GDM1 (cell line): ENCODE results near the gene MPV17L2.
A peak's percentile ranks its signal among the peaks of the same experiment; 100 is the strongest.

ENCODE experiments used
- DNase-seq: peaks from one replicate; lab custom pipeline; 2025; lab: John Stamatoyannopoulos, UW

Gene MPV17L2

DNA sequence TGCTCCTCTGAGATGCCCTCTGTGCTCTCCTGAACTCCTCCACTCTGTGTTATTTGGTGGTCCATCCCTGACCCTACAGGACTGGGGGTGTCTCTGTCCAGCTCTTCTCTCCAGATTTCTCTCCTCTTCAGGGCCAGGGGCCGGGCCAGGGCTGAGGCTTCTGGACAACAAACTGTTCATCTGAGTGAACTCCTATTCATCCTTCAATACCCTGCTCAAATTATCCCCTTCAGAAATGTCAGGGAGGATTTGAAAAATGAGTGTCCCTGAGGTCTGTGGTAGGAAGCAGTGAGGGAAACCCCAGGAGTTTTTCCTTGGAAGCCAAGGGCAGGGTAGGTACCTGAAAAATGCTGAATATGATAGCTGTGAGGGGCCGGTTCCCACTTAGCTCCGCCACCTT is 25.6 kb downstream of the MPV17L2 start:
- no peak for DNase-seq

DNA sequence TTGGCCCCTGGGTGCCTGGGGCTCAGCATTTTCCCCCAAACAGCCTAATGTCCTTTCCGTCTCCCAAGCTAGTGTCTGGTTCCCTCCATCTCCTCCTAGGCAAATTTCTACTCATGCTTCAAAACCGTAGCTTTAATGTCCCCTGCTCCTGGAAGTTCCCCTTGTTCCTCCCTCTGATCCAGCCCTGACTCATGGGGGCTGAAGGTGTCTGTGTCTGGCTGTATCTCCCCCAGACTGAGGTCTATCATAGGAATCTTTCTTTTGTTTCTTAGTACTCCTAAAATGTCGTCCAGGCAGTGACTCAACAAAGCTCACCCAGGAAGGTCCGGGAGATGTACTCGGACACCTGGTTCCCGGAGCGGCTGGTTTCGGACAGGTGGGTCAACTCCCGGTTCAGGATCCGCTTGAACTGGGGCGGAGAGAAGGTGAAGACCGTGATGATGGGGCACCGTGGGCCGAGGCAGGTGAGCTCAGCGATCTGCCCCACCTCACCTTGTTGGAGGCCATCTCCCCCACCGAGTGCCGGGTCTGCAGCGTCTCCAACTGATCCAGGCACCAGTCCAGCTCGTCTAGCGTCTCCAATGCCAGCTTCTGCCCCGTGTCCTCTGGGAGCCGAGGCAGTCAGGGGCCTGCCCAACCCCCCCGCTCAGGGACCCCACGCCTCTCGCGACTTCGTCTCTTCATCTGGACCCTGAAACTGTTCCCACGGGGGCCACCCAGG is 27.1 kb downstream of the MPV17L2 start:
- no peak for DNase-seq

DNA sequence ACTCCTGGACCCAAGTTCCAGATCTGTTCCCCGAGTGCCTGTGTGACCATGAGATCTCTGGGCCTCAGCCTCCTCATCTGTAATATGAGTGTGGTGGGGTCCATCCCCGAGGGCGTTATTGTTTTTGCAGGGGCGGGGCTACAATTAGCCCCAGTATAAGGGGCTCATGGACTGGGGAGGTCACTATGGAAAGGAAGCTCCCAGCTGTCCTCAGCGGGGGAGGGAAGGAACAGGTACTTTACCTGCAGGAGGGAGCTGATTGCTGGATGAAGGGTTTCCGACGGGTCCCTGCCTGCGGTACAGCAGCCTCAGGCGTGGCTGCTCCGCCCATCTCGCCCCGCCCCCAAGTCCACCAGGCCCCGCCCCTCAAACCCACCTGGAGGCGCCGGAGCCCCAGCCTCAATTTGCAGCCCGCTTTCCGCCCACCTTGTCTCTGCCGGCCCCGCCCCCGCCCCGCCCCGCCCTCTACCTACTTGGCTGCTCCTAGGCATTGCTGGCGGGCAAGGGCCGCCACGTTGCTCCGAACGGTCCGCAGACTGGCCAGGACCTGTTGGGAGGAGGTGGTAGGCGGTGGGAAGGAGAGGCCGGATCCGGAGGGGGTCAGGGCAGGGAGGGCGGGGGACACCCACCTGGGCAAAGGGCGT is 27.7 kb downstream of the MPV17L2 start:
- DNase-seq = no peak

DNA sequence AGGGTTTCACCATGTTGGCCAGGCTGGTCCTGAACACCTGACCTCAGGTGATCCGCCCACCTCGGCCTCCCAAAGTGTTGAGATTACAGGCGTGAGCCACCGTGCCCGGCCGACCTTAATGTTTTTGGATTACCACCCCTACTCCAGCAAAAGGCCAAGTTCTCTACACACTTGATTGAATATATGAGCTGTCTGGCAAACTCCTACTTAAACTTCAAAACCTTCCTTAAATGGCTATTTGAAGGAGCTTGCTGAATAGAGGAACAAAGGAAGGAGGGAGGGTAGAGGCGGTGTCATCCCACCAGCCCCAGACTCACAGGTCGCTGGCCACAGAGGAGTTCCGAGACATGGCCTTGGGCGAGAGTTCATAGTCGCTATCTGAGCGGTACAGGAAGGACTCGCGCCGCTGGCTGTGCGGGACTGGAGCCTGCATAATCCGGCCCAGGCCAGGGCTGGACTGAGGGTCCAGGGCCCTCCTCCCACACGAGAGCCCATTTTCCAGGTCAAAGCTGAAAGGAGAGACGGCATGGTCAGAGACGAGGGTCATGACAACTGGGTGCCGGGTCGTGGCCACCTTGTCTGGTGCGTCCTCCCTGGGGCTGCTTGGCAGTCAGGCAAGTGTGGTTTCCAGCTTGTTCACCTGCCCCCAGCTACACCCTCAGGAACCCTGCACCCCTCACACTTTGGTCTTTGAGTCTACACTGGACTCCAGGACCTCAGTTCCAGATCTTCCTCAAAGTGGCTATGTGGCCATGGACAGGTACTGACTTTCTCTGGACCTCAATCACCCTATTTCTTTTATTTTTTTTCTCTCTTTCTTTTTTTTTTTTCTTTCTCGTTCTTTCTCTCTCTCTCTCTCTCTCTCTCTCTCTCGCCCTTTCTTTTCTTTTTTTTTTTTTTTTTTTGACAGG is 29.1 kb downstream of the MPV17L2 start:
- DNase-seq = no peak

DNA sequence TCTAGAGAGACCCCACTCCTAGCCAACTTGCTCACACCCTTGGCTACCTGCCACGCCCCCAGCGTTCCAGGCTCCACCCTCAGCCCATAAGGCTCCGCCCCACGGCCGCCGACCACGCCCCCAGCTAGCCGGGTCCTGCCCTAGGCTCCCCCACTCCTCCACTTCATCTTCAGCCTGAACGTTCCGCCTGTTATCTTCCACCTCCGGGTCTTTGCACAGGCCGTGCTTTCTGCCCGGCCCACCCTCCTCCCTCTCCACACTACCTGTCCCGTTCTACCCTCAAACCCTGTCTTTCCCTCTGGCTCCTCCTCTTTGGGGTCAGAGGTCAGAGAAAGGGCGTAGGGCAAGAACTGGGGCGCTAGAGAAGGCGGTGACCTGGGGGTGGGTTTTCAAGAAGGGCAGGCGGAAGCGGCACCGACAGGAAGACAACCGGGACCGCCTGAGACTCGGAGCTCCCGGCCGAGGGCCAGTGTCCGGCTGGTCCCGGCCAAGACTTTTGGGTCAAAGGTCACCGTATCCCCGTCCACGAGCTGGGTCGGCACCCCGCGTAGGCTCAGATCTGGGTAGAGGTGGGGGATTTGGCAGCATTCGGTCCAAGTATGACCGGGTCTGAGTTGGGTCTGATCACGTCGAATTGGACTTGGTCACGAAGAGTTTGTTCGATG is 31.0 kb downstream of the MPV17L2 start:
- DNase-seq = peak; percentile 13

DNA sequence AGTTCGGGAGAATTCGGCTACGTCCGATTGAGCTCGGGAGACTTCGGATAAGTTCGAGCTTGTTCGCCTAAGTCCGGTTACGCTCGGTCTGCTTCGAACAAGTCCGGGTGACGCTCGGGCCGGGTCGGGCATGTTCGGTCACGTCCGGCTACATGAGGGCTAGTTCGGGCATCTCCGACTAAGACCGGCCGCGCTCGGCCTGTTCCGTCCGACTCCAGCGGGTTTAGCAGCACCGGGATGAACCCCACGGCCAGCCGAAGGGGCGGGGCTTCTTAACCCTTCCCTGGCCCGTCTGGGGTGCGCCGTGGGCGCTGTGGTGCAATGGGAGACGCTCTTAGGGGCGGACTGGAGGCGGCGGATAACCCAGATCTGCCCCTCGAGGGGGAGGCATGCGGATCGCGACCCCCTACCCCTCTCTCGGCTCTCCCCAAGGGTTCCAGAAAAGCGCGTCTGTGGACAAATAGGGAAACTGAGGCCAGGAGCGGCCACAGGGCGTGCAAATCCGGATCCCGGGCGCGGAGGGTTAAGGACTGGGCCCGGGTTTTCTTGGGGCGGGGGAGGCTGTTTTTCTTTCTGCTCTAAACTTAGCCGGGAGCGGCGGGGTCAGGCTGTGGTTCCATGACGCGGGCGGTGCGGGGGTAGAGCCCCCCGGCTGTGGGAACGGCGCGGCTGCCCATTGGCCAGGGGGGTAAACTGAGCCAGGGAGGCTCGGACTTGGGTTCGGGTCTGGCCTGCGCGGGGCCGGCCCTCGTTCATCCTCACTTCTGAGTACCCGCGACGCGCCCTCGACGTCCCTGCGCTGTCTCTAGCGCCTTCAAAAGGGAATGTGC is 31.7 kb downstream of the MPV17L2 start:
- DNase-seq = peak; percentile 95

GRCh38 chr19:18225355-18225701 is 32.3 kb downstream of the MPV17L2 start:
- no peak for DNase-seq

DNA sequence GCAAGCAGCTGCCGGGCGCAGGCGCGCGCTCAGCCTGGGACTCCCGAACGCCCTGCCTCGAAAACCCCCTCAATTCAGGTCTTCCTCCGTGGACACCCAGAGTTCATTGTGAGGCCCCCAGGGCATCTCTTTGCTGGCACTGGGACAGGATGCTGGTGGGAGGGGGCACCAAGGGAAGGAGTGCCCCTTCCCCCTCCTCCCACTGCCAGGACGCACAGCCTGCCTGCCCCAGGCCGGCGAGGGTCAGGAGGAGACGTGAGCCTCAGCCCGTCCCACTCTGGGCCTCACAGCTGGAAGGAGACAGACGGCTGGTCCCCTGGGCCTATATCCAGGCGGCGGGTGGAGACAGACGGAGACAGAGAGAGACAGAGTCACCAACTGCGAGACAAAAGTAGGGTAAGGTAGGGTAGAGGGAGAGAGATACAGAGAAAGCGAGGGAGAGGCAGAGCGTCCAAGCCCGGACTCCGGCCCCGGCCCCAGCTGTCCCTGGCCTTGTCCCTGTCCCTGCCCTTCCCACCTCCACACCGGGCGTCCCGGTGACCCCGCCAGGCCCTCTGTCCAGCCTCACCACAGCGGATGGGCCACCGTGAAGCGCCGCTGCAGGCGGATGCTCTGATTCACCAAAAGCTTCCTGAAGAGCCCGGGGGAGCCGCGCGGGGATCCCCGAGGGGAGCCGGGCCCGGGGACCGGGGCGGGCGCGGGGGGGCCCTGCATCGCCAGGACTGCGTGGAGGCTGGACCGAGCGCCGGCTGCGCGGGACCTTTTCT is 32.9 kb downstream of the MPV17L2 start, which contains the start of gene PDE4C:
TSS of gene PDE4C (minus strand) at position 737 of the 767 bp plus-strand sequence. CDS start at position 714, 23 bp downstream.
- no peak for DNase-seq

GRCh38 chr19:18226956-18227780 is 34.1 kb downstream of the MPV17L2 start:
- DNase-seq = no peak

GRCh38 chr19:18227781-18228271 is 34.8 kb downstream of the MPV17L2 start:
- no peak for DNase-seq

DNA sequence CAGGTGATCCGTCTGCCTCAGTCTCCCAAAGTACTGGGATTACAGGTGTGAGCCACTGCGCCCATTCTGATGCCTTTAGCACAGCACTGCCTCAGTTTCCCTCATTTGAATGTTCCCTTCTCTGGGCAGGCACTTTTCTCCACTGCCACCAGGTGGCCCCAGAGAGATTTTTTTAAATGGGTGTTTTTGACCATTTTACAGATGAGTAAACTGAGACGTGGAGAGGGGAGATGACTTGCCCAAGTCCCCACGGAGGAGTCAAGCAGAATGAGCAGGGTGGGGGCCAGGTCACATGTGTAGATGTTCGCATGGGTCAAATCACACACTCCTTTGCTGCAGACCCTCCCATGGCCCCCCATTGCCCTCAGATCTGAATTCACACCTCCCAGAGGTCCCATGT is 36.5 kb downstream of the MPV17L2 start:
- DNase-seq = no peak

GRCh38 chr19:18229915-18230314 is 36.9 kb downstream of the MPV17L2 start:
- DNase-seq = no peak

DNA sequence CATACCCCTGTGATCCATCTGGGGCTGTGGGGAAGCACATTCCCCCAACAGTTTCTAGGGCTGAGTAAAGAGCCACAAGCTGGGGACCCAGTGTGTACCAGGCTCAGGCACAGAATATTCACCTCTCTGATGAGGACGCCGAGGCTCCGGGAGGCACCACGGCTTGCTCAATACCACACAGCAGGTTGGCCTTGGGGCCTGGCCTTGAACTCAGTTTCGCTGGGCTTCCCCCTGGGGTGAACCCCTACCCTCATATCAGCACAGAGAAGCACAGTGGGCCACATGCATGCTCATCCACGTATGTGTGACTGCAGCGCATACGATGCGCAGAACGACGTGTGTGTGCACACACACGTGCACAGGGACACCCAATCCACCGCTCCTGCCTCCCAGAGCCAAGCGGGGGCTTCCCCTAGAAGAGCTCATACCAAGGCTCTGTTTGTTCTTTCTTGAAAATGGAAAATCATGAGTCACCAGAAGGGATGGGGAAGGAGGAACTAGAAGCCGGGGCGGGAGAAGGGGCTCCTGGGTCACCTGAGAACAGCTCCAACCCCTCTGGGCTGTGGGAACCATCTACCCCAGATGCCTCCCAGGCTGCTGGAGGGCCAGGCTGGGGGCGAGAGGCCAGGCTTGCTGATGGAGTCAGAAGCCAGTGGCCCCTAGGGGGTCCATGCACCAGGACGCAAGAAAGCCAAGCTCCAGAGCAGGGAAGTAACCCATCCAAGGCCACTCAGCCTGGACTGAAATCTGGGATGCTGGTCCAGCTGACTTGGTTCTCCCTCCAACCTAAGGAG is 38.1 kb downstream of the MPV17L2 start:
- DNase-seq = no peak

DNA sequence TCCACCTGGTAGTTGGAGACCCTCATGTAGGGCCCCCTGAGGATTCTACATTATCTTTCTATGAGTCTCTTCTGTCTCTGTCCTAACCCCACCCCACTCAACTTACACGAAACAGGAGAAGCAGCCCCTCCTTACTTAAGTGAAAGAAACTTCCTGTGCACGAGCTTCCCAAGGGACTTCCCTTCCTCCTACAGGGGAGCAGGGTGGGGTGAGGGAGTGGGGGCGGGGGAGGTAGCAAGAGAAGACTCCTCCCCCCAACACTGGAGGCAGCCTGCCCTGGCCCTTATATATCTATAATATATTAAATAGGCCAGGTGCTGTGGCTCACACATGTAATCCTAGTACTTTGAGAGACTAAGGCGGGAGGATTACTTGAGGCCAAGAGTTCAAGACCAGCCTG is 38.8 kb downstream of the MPV17L2 start:
- no peak for DNase-seq

GRCh38 chr19:18232540-18233223 is 39.7 kb downstream of the MPV17L2 start:
- DNase-seq = no peak

- peak; percentile 32 for DNase-seq
These were observed 40.3 kb downstream of the MPV17L2 start for GRCh38 chr19:18233224-18233825.

DNA sequence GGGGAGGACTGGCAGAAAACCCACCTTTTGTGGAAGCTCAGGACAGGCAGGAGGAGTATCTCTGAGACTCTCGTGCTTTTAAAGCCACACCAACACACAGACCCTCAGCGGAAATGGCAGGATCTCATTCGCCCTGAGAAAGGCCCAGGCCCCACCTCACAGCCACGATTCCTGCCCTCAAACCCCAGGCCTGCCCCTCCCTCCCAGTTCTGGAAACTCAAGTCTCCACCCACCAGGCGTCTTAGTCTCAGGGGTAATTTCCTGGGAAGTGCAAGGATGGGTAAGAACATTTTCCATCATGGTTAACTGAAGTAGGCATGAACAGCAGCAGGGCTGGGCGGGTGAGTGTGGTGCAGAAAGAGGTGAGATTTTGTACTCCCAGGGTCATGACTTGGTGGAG is 41.2 kb downstream of the MPV17L2 start:
- no peak for DNase-seq

DNA sequence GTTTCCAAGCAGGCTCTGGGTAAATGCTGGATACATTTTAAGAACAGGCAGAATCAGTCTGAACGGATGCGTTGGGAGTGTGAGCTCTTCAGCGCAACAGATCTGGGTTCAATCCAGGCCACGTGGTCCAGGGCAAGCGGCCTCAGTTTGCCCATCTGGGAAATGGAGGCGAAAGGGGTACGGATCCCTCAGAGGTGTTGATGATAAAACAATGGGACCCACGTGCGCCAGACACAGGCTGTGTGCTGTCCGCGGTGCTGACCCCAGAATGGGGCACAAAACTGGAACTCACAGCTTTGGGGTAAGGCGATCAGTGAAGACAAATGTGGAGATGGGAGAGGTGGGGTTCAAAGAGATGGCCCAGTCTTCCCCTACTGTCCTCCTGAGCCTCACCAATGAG is 46.3 kb downstream of the MPV17L2 start:
- no peak for DNase-seq
